Panc1 (cell line): ENCODE results near the gene IMPDH2. TPM values are rescaled to one million over a fixed set of nuclear protein-coding genes. Genes with fewer than 3 reads are reported as not detected.

Source experiments
- ATAC-seq: fragments of 200-7000 bp; cut with Tn5 transposase; 2 replicates; pipeline ENCODE4 v1.9.1; 2020; ENCODE audit warnings: mild to moderate bottlenecking, moderate library complexity
- BruUV-seq: library from RNA; stranded (reverse); fragments of 400-500 nt; replicated peaks from 2 replicates; lab custom pipeline; 2021; lab: Mats Ljungman, UMichigan
- CTCF ChIA-PET: fragments of 300-600 bp; sonication (Branson Sonifier 250); formaldehyde crosslinking; loops from one replicate; lab custom pipeline; 2022; ENCODE audit warnings: antibody characterized with exemption; lab: Charles Lee
- POLR2A ChIA-PET: fragments of 300-600 bp; sonication (Branson Sonifier 250); formaldehyde crosslinking; loops from one replicate; lab custom pipeline; 2022; ENCODE audit warnings: antibody characterized with exemption; lab: Charles Lee
- DNase-seq: peaks from one replicate; pipeline ENCODE4 v3.0.0-alpha.2; 2010; ENCODE audit warnings: low read depth, low spot score
- H3K27ac ChIP-seq: 2 replicates; pipeline ENCODE4 v1.5.1; 2011; ENCODE audit warnings: mild to moderate bottlenecking, low read length, inconsistent platforms
- H3K27me3 ChIP-seq: fragments of 200-500 bp; sonication (Bioruptor generic); 2 replicates; pipeline ENCODE4 v1.6.0; 2014; ENCODE audit warnings: low read length, inconsistent platforms; ENCODE audit not compliant: control insufficient read depth, insufficient read depth
- H3K36me3 ChIP-seq: fragments of 200-500 bp; sonication (Bioruptor generic); 2 replicates; pipeline ENCODE4 v1.5.1; 2014; ENCODE audit warnings: inconsistent platforms, mild to moderate bottlenecking, low read length, moderate library complexity; ENCODE audit not compliant: control insufficient read depth, insufficient read depth
- H3K4me1 ChIP-seq: 2 replicates; pipeline ENCODE4 v1.5.1; 2011; ENCODE audit warnings: inconsistent platforms, mild to moderate bottlenecking, low read length, moderate library complexity; ENCODE audit not compliant: control insufficient read depth, insufficient read depth
- H3K4me3 ChIP-seq, 2 experiments: 2 replicates each; pipeline ENCODE4 v1.5.1; 2011 to 2012; ENCODE audit warnings: low read depth in 2 of 2, low read length in 2 of 2, mild to moderate bottlenecking in 2 of 2, inconsistent platforms in 1 of 2, moderate library complexity in 1 of 2
- H3K9me3 ChIP-seq: fragments of 200-500 bp; sonication (Bioruptor generic); 2 replicates; pipeline ENCODE4 v1.5.1; 2014; ENCODE audit warnings: low read depth, mild to moderate bottlenecking, inconsistent platforms, low read length, moderate library complexity; ENCODE audit not compliant: control insufficient read depth, insufficient read depth
- POLR2AphosphoS5 ChIP-seq: IDR thresholded peaks from 2 replicates; pipeline ENCODE4 v1.6.1; 2012; ENCODE audit warnings: mild to moderate bottlenecking, low read depth, low read length, moderate library complexity
- SIN3A ChIP-seq: IDR thresholded peaks from 2 replicates; pipeline ENCODE4 v1.6.1; 2012; ENCODE audit warnings: low read depth, mild to moderate bottlenecking, low read length, moderate library complexity, borderline replicate concordance; ENCODE audit not compliant: insufficient read depth
- TCF7L2 ChIP-seq: IDR thresholded peaks from 2 replicates; pipeline ENCODE4 v1.6.1; 2011; ENCODE audit warnings: mild to moderate bottlenecking, low read depth, low read length, inconsistent platforms
- in situ Hi-C: cut with HindIII; loops from 2 replicates; pipeline ENCODE4 v1.10.0; 2016; ENCODE audit warnings: low sequenced_read_pairs, low pct_unique_long_range_greater_than_20kb
- intact Hi-C: fragments of 100-400 bp; cut with micrococcal nuclease; formaldehyde crosslinking; loops from one replicate; pipeline ENCODE4 v1.10.0; 2022; ENCODE audit not compliant: unreplicated experiment
- total RNA-seq: library from RNA; stranded (reverse); gene quantifications from one replicate; pipeline ENCODE4 v1.2.1, GENCODE V29; 2021; ENCODE audit not compliant: unreplicated experiment
- TF ChIP-seq, protein P1 (sequence below), 2 experiments: IDR thresholded peaks; 2 replicates each; pipeline ENCODE4 v1.6.1; 2011 to 2012; ENCODE audit warnings: low read depth in 2 of 2, control low read depth in 1 of 2, low read length in 1 of 2, mild to moderate bottlenecking in 1 of 2, moderate library complexity in 1 of 2; ENCODE audit not compliant: insufficient read depth in 1 of 2
- TF ChIP-seq, protein P2 (sequence below): fragments of 450-650 bp; IDR thresholded peaks from 2 replicates; pipeline ENCODE4 v1.5.1; 2017; ENCODE audit warnings: mild to moderate bottlenecking

IMPDH2 gene
- total RNA-seq, 1 experiment from 2014 or later: 149 TPM

DNA sequence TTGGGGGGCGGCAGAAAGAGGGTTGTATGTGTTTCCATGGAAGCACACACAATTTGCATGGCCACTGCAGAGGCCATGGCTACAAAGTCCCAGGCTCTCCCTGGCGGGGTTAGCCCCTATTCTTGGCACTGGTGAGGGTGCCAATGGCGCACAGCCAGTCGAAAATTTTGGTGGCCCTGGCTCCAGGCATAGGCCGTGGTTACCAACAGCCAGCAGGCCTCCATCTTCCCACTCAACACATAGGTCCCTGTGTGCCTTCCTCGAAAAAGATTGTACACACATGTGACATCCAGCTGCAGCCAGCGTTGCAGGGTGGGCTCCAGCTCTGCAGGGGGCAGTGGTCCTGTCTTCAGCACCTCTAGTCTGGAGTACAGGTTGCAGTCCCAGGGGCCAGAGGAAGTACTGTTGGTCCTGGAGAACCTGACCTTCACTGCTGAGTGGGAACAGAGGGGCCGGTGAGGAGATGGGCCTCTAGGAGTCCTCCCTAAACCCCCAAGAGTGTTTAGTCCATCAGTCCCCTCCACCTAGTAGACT, 32.0 kb downstream of the IMPDH2 start:
- Histone ChIP-seq H3K27ac (no peak overlapping the region), H3K4me1 (peaks cover 6% of the 10 kb centered on the region), H3K27me3 (no peaks in the 10 kb centered on the region), H3K36me3 (no peaks in the 10 kb centered on the region), H3K4me3 (no peak overlapping the region), H3K9me3 (no peaks in the 10 kb centered on the region)
- no peak for TF ChIP-seq POLR2AphosphoS5
- TF ChIP-seq TCF7L2: no peak
- TF ChIP-seq, protein P1, sequence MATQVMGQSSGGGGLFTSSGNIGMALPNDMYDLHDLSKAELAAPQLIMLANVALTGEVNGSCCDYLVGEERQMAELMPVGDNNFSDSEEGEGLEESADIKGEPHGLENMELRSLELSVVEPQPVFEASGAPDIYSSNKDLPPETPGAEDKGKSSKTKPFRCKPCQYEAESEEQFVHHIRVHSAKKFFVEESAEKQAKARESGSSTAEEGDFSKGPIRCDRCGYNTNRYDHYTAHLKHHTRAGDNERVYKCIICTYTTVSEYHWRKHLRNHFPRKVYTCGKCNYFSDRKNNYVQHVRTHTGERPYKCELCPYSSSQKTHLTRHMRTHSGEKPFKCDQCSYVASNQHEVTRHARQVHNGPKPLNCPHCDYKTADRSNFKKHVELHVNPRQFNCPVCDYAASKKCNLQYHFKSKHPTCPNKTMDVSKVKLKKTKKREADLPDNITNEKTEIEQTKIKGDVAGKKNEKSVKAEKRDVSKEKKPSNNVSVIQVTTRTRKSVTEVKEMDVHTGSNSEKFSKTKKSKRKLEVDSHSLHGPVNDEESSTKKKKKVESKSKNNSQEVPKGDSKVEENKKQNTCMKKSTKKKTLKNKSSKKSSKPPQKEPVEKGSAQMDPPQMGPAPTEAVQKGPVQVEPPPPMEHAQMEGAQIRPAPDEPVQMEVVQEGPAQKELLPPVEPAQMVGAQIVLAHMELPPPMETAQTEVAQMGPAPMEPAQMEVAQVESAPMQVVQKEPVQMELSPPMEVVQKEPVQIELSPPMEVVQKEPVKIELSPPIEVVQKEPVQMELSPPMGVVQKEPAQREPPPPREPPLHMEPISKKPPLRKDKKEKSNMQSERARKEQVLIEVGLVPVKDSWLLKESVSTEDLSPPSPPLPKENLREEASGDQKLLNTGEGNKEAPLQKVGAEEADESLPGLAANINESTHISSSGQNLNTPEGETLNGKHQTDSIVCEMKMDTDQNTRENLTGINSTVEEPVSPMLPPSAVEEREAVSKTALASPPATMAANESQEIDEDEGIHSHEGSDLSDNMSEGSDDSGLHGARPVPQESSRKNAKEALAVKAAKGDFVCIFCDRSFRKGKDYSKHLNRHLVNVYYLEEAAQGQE (IDR thresholded peaks at IDR 0.05; ENCODE audit: insufficient read depth in 1 of 2, low read depth in 2 of 2, low read length in 1 of 2): no peak
- TF ChIP-seq, protein P2, sequence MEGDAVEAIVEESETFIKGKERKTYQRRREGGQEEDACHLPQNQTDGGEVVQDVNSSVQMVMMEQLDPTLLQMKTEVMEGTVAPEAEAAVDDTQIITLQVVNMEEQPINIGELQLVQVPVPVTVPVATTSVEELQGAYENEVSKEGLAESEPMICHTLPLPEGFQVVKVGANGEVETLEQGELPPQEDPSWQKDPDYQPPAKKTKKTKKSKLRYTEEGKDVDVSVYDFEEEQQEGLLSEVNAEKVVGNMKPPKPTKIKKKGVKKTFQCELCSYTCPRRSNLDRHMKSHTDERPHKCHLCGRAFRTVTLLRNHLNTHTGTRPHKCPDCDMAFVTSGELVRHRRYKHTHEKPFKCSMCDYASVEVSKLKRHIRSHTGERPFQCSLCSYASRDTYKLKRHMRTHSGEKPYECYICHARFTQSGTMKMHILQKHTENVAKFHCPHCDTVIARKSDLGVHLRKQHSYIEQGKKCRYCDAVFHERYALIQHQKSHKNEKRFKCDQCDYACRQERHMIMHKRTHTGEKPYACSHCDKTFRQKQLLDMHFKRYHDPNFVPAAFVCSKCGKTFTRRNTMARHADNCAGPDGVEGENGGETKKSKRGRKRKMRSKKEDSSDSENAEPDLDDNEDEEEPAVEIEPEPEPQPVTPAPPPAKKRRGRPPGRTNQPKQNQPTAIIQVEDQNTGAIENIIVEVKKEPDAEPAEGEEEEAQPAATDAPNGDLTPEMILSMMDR: no peak
- no peak for TF ChIP-seq SIN3A
- ChIA-PET CTCF (no interaction called here), POLR2A (no interaction called here)
- DNase-seq (no peak), ATAC-seq (no peak)
- intact Hi-C loops (no loop called here), in situ Hi-C loops (no loop called here)
- no TSS peak for BruUV-seq

DNA sequence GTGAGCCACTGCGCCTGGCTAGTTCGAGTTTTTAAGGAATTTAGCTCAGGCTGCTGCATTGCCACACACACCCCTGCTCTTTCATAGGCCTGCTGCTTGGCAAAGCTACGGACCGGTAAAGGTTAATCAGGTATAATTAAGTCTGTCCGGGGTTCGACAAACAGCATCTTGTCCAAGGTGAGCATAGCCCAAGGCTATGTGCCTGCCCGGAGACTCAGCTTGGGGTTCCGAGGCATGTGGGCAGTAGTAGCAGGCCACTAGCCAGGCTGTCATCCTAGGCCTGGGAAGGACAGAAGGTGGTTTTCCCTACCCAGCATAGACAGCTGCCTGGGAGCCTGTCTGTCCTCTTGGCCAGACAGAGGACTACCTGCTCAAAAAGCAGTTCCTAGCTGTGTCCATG, 32.6 kb downstream of the IMPDH2 start:
- ATAC-seq (no peak), DNase-seq (no peak)
- ChIA-PET CTCF (no interaction called here), POLR2A (no interaction called here)
- in situ Hi-C loops: no loop called here
- no peaks in the 10 kb centered on the region for H3K27me3 ChIP-seq
- no peaks in the 10 kb centered on the region for H3K9me3 ChIP-seq
- peaks cover 10% of the 10 kb centered on the region for H3K4me1 ChIP-seq
- no peak overlapping the region for H3K27ac ChIP-seq
- intact Hi-C loops: no loop called here
- TF ChIP-seq SIN3A: no peak
- TF ChIP-seq, protein P1 (IDR thresholded peaks at IDR 0.05; ENCODE audit: insufficient read depth in 1 of 2, low read depth in 2 of 2, low read length in 1 of 2): no peak
- no peak for TF ChIP-seq POLR2AphosphoS5
- TF ChIP-seq TCF7L2: no peak
- TF ChIP-seq, protein P2: no peak
- no TSS peak for BruUV-seq
- no peak overlapping the region for H3K4me3 ChIP-seq
- H3K36me3 ChIP-seq: no peaks in the 10 kb centered on the region
